IPS DF 4.7 (cell line): ENCODE results near the gene OR2M4.
A peak's percentile ranks its signal among the peaks of the same experiment; 100 is the strongest.
"Not testable (repeated sequence)": the region's sequence is repeated elsewhere in the genome, so short reads cannot be mapped to it uniquely, and the experiment has no call there.

Experiments used
- DNase-seq: peaks from one replicate; pipeline ENCODE4 v3.0.0-alpha.2; 2013; ENCODE audit warnings: low spot score; ENCODE audit errors: extremely low read depth

OR2M4 gene

GRCh38 chr1:248231117-248231516 is at the start of gene OR2M4:
Gene OR2M4, plus strand, starts transcription at chr1:248231417. Its CDS starts 7,512 bp downstream, at chr1:248238929.
- no peak for DNase-seq

GRCh38 chr1:248183996-248184395 is 47.2 kb upstream of the OR2M4 start:
- no peak for DNase-seq

GRCh38 chr1:248187363-248187762 is 43.9 kb upstream of the OR2M4 start:
- no peak for DNase-seq

- no peak for DNase-seq
Measured at GRCh38 chr1:248189026-248189425, 42.2 kb upstream of the OR2M4 start.

GRCh38 chr1:248194117-248194516 is 37.1 kb upstream of the OR2M4 start:
- no peak for DNase-seq

- no peak for DNase-seq
Measured at GRCh38 chr1:248196965-248197364, 34.3 kb upstream of the OR2M4 start, which contains the start of gene OR2M3. Gene OR2M3, plus strand, starts transcription at chr1:248197265. Its CDS starts 5,803 bp downstream, at chr1:248203068.

GRCh38 chr1:248215880-248216279 is 15.3 kb upstream of the OR2M4 start:
- DNase-seq = no peak

- DNase-seq = no peak
Measured at GRCh38 chr1:248225537-248225936, 5.7 kb upstream of the OR2M4 start.

GRCh38 chr1:248229360-248229908 is 1.8 kb upstream of the OR2M4 start:
- DNase-seq = no peak

GRCh38 chr1:248239478-248239877 is 8.3 kb downstream of the OR2M4 start:
- DNase-seq = no peak

GRCh38 chr1:248243204-248243603 is 12.0 kb downstream of the OR2M4 start:
- DNase-seq = peak; percentile 3

GRCh38 chr1:248259309-248259708 is 28.1 kb downstream of the OR2M4 start:
- not testable (repeated sequence) for DNase-seq

- no peak for DNase-seq
Measured at GRCh38 chr1:248268178-248268577, 37.0 kb downstream of the OR2M4 start.

GRCh38 chr1:248273225-248273624 is 42.0 kb downstream of the OR2M4 start:
- DNase-seq = not testable (repeated sequence)

- no peak for DNase-seq
Measured at GRCh38 chr1:248277876-248278275, 46.7 kb downstream of the OR2M4 start, which contains the start of gene OR2T33. Gene OR2T33, minus strand, starts transcription at chr1:248277976. Its CDS starts 4,162 bp downstream, at chr1:248273814.

GRCh38 chr1:248288391-248288790 is 57.2 kb downstream of the OR2M4 start:
- DNase-seq = no peak
